ENCODE data around the gene MGAT5B.

DNA sequence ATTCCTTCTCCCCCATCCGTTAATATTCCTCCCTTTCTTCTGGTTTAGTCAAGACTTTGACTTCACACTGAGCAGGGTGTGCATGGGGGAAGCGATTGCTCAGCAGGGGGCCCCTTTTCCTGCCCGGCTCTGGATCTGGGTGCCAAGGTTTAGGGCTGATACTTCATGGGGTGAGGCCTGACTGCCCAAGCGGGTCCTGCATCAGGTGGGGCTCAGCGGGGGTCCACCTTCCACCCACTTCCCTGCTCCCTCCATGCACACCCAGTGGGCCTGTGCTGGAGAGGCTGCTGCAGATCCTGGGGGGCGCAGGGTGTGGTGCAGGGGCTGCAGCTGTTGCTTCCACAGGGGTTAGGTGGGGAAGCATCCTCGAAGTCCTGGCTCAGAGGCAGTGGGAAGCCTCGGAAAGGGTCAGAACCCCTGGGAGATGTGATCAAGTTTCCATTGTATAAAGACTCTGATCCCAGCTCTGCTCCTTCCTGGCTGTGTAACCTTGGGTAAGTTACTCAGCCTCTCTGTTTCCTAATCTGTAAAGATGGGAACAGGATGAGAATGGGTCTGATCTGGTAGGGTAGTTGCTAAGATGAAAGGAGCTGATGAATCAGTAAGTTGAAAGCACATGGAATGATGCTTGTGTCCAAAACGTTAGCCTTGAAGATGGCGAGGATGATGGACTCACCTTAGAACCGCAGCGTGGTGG lies 53.3 kb downstream of the MGAT5B start:
- TF ChIP-seq POLR2A (IDR thresholded peaks at IDR 0.05; ENCODE audit: low read depth, low read length) (no peak), POLR2AphosphoS5 (IDR thresholded peaks at IDR 0.05; ENCODE audit: low read depth, low read length) (no peak), TAF1 (IDR thresholded peaks at IDR 0.05; ENCODE audit: borderline replicate concordance, low read depth, low read length) (no peak)

All from GM12892 (cell line).